ENCODE measurements around the gene ECE1.

ECE1 gene

GRCh38 chr1:21289700-21290545, at the start of gene ECE1:
ECE1 (minus strand) TSS chr1:21290463; CDS start chr1:21290414, 49 bp downstream.
- no peak for ATAC-seq

- no peak for ATAC-seq
Measured at GRCh38 chr1:21339356-21340229, 49.3 kb upstream of the ECE1 start.

- no peak for ATAC-seq
Measured at GRCh38 chr1:21338573-21339355, 48.5 kb upstream of the ECE1 start.

- ATAC-seq: no peak
Measured at GRCh38 chr1:21337928-21338572, 47.8 kb upstream of the ECE1 start.

- no peak for ATAC-seq
Measured at GRCh38 chr1:21337454-21337927, 47.2 kb upstream of the ECE1 start.

- ATAC-seq: no peak
Measured at GRCh38 chr1:21337010-21337437, 46.8 kb upstream of the ECE1 start.

GRCh38 chr1:21335750-21336224, 45.5 kb upstream of the ECE1 start:
- no peak for ATAC-seq

- no peak for ATAC-seq
Measured at GRCh38 chr1:21335088-21335691, 44.9 kb upstream of the ECE1 start.

GRCh38 chr1:21334214-21335087, 44.2 kb upstream of the ECE1 start:
- ATAC-seq: peak; percentile 91 to 96

- no peak for ATAC-seq
Measured at GRCh38 chr1:21333824-21334213, 43.6 kb upstream of the ECE1 start.

- ATAC-seq: no peak
Measured at GRCh38 chr1:21332554-21333311, 42.5 kb upstream of the ECE1 start.

- ATAC-seq: no peak
Measured at GRCh38 chr1:21331752-21332478, 41.7 kb upstream of the ECE1 start.

- ATAC-seq: no peak
Measured at GRCh38 chr1:21330544-21330943, 40.3 kb upstream of the ECE1 start.

GRCh38 chr1:21329209-21329844, 39.1 kb upstream of the ECE1 start:
- ATAC-seq: no peak

GRCh38 chr1:21327566-21328323, 37.5 kb upstream of the ECE1 start:
- no peak for ATAC-seq

GRCh38 chr1:21326861-21327344, 36.6 kb upstream of the ECE1 start:
- no peak for ATAC-seq

GRCh38 chr1:21325731-21326387, 35.6 kb upstream of the ECE1 start:
- no peak for ATAC-seq

Measured in activated CD4-positive, CD25-positive, alpha-beta regulatory T cell treated with anti-CD3 and anti-CD28 coated beads, Interleukin-2, amount 50 U/mL, for 24 hours (primary cell).